KMS-11 (cell line): ENCODE measurements around the gene DLX6.

Experiments
- H2AFZ ChIP-seq: fragments of 200-600 bp; sonication (generic); 2 replicates; pipeline ENCODE4 v1.6.1; 2016; ENCODE audit warnings: antibody characterized with exemption, mixed run types, low read depth
- H3K27ac ChIP-seq: fragments of 200-600 bp; sonication (generic); 2 replicates; pipeline ENCODE4 v1.6.1; 2016; ENCODE audit warnings: mild to moderate bottlenecking, mixed run types
- H3K27me3 ChIP-seq: fragments of 200-600 bp; sonication (generic); 2 replicates; pipeline ENCODE4 v1.6.1; 2017; ENCODE audit warnings: mild to moderate bottlenecking, low read depth, mixed run types, moderate library complexity; ENCODE audit not compliant: insufficient read depth
- H3K36me3 ChIP-seq: fragments of 200-600 bp; sonication (generic); 2 replicates; pipeline ENCODE4 v1.6.1; 2017; ENCODE audit warnings: mild to moderate bottlenecking, mixed run types; ENCODE audit not compliant: insufficient read depth
- H3K4me1 ChIP-seq: fragments of 200-600 bp; sonication (generic); 2 replicates; pipeline ENCODE4 v1.6.1; 2016; ENCODE audit warnings: mild to moderate bottlenecking, low read depth, mixed run types; ENCODE audit not compliant: poor library complexity, severe bottlenecking
- H3K4me2 ChIP-seq: fragments of 200-600 bp; sonication (generic); 2 replicates; pipeline ENCODE4 v1.7.0; 2016; ENCODE audit warnings: mild to moderate bottlenecking, mixed run types
- H3K4me3 ChIP-seq: fragments of 200-600 bp; sonication (generic); IDR thresholded peaks from 2 replicates; pipeline ENCODE4 v1.6.1; 2017; ENCODE audit warnings: low read depth, low read length, mixed read lengths; ENCODE audit not compliant: insufficient read depth
- H3K79me2 ChIP-seq: fragments of 200-600 bp; sonication (generic); 2 replicates; pipeline ENCODE4 v1.6.1; 2016; ENCODE audit warnings: low read depth, mixed run types; ENCODE audit not compliant: insufficient read depth
- H3K9ac ChIP-seq: fragments of 200-600 bp; sonication (generic); 2 replicates; pipeline ENCODE4 v1.6.1; 2016; ENCODE audit warnings: mild to moderate bottlenecking, mixed run types
- H4K20me1 ChIP-seq: fragments of 200-600 bp; sonication (generic); 2 replicates; pipeline ENCODE4 v1.6.1; 2016; ENCODE audit warnings: mild to moderate bottlenecking, mixed run types; ENCODE audit not compliant: insufficient read depth
- CTCF ChIP-seq: fragments of 200-600 bp; sonication (generic); conservative IDR thresholded peaks from 2 replicates; pipeline ENCODE4 v1.6.1; 2017; ENCODE audit warnings: low read depth, mild to moderate bottlenecking, antibody characterized with exemption, low read length, moderate library complexity, mixed read lengths

The DLX6 gene

GRCh38 chr7:96998744-96999143 is 6.6 kb upstream of the DLX6 start:
- H3K27ac ChIP-seq: no peak overlapping the region
- no peaks in the 10 kb centered on the region for H3K36me3 ChIP-seq
- no peak overlapping the region for H3K9ac ChIP-seq
- H3K4me2 ChIP-seq: no peak overlapping the region
- no peaks in the 10 kb centered on the region for H3K27me3 ChIP-seq
- no peaks in the 10 kb centered on the region for H3K4me1 ChIP-seq
- no peak for TF ChIP-seq CTCF
- no peaks in the 10 kb centered on the region for H4K20me1 ChIP-seq
- H2AFZ ChIP-seq: no peak overlapping the region
- no peaks in the 10 kb centered on the region for H3K79me2 ChIP-seq
- no peak overlapping the region for H3K4me3 ChIP-seq

DNA sequence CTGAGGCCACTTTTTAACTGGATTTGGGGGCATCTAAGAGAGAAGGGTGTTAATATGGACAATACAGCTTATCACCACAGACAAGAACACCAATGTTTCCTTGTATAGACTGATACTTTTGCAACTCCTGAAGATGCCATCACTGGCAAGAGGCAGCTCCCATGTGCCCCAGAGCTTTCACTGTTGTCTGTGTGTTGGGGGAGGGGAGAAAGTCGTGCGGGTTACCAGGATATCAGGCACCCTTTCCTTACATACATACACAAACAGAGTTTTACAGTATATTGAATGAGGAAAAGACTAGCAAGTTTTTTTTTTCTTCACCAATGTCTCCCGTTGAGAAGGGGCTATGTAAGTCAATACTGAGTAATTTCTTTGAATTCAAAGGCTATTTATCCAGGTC is 4.1 kb upstream of the DLX6 start:
- no peak overlapping the region for H2AFZ ChIP-seq
- TF ChIP-seq CTCF: no peak
- H3K9ac ChIP-seq: no peak overlapping the region
- H3K27me3 ChIP-seq: no peaks in the 10 kb centered on the region
- H3K79me2 ChIP-seq: no peaks in the 10 kb centered on the region
- H3K4me2 ChIP-seq: no peak overlapping the region
- H3K27ac ChIP-seq: no peak overlapping the region
- no peaks in the 10 kb centered on the region for H4K20me1 ChIP-seq
- H3K4me1 ChIP-seq: peaks cover 5% of the 10 kb centered on the region
- no peak overlapping the region for H3K4me3 ChIP-seq
- no peaks in the 10 kb centered on the region for H3K36me3 ChIP-seq

GRCh38 chr7:97001656-97002554 is 3.4 kb upstream of the DLX6 start:
- H4K20me1 ChIP-seq: no peaks in the 10 kb centered on the region
- no peak overlapping the region for H2AFZ ChIP-seq
- no peaks in the 10 kb centered on the region for H3K27me3 ChIP-seq
- no peak overlapping the region for H3K9ac ChIP-seq
- no peaks in the 10 kb centered on the region for H3K36me3 ChIP-seq
- TF ChIP-seq CTCF: no peak
- no peak overlapping the region for H3K4me2 ChIP-seq
- no peaks in the 10 kb centered on the region for H3K79me2 ChIP-seq
- H3K27ac ChIP-seq: no peak overlapping the region
- peaks cover 5% of the 10 kb centered on the region for H3K4me1 ChIP-seq
- H3K4me3 ChIP-seq: no peak overlapping the region

- Histone ChIP-seq H4K20me1 (no peaks in the 10 kb centered on the region), H2AFZ (no peak overlapping the region), H3K9ac (no peak overlapping the region), H3K27me3 (no peaks in the 10 kb centered on the region), H3K27ac (no peak overlapping the region), H3K36me3 (no peaks in the 10 kb centered on the region), H3K4me1 (peaks cover 5% of the 10 kb centered on the region), H3K4me2 (no peak overlapping the region), H3K4me3 (no peak overlapping the region), H3K79me2 (no peaks in the 10 kb centered on the region)
- no peak for TF ChIP-seq CTCF
Observed at GRCh38 chr7:97002555-97003261, 2.6 kb upstream of the DLX6 start.
